Caco-2 (cell line): ENCODE measurements around the gene NDUFB5. TPM values are rescaled to one million over a fixed set of nuclear protein-coding genes. Genes with fewer than 3 reads are reported as not detected.

Experiments
- BruUV-seq: library from RNA; stranded (reverse); fragments of 400-500 nt; replicated peaks from 2 replicates; lab custom pipeline; 2021; lab: Mats Ljungman, UMichigan
- CTCF ChIA-PET: fragments of 300-600 bp; sonication (Branson Sonifier 250); formaldehyde crosslinking; loops from one replicate; lab custom pipeline; 2022; ENCODE audit warnings: antibody characterized with exemption; lab: Charles Lee
- POLR2A ChIA-PET: fragments of 300-600 bp; sonication (Branson Sonifier 250); formaldehyde crosslinking; loops from one replicate; lab custom pipeline; 2022; ENCODE audit warnings: antibody characterized with exemption; lab: Charles Lee
- DNase-seq, 2 experiments: peaks; one replicate each; pipeline versions ENCODE4 v3.0.0 to v3.0.0-alpha.2; 2020 to 2022
- H3K27me3 ChIP-seq: replicated peaks from 2 replicates; pipeline ENCODE4 v1.6.0; 2011; ENCODE audit warnings: low read length; ENCODE audit not compliant: control insufficient read depth, insufficient read depth
- H3K36me3 ChIP-seq: 2 replicates; pipeline ENCODE4 v1.5.1; 2011; ENCODE audit warnings: low read length; ENCODE audit not compliant: control insufficient read depth, insufficient read depth
- H3K4me1 ChIP-seq: fragments of 250-450 bp; sonication (Bioruptor Pico); 2 replicates; pipeline ENCODE4 v1.5.1; 2020; ENCODE audit warnings: mild to moderate bottlenecking
- H3K4me3 ChIP-seq: 2 replicates; pipeline ENCODE4 v1.5.1; 2011; ENCODE audit warnings: low read depth, mild to moderate bottlenecking, control low read depth, low read length
- H3K9me3 ChIP-seq: fragments of 250-450 bp; sonication (Bioruptor Pico); 2 replicates; pipeline ENCODE4 v1.5.1; 2020; ENCODE audit warnings: mild to moderate bottlenecking, moderate library complexity
- H3K27ac Mint-ChIP-seq: one replicate; pipeline ENCODE4 v1.8.0; 2022; ENCODE audit warnings: mixed read lengths; ENCODE audit not compliant: unreplicated experiment
- H3K27me3 Mint-ChIP-seq: one replicate; pipeline ENCODE4 v1.8.0; 2022; ENCODE audit warnings: mixed read lengths; ENCODE audit not compliant: insufficient read depth, unreplicated experiment
- H3K36me3 Mint-ChIP-seq: one replicate; pipeline ENCODE4 v1.8.0; 2022; ENCODE audit warnings: mild to moderate bottlenecking, mixed read lengths; ENCODE audit not compliant: insufficient read depth, unreplicated experiment
- H3K4me1 Mint-ChIP-seq: one replicate; pipeline ENCODE4 v1.8.0; 2022; ENCODE audit warnings: low read depth, mixed read lengths; ENCODE audit not compliant: unreplicated experiment
- H3K4me3 Mint-ChIP-seq: one replicate; pipeline ENCODE4 v1.8.0; 2022; ENCODE audit warnings: mild to moderate bottlenecking, moderate library complexity, mixed read lengths; ENCODE audit not compliant: unreplicated experiment
- H3K9me3 Mint-ChIP-seq: one replicate; pipeline ENCODE4 v1.8.0; 2022; ENCODE audit warnings: mixed read lengths; ENCODE audit not compliant: unreplicated experiment
- CTCF ChIP-seq, 2 experiments: fragments of 200-600 bp in 1 of 2; IDR thresholded peaks; 1 replicate in 1 of 2; 2 replicates in 1 of 2; pipeline versions ENCODE4 v1.5.1 to v1.8.0; 2011 to 2022; ENCODE audit warnings: antibody characterized with exemption in 1 of 2, control low read depth in 1 of 2, inconsistent platforms in 1 of 2, low read depth in 1 of 2, low read length in 1 of 2, mild to moderate bottlenecking in 1 of 2, moderate library complexity in 1 of 2; ENCODE audit not compliant: insufficient read depth in 1 of 2, severe bottlenecking in 1 of 2, unreplicated experiment in 1 of 2
- intact Hi-C: fragments of 100-400 bp; cut with micrococcal nuclease; formaldehyde crosslinking; loops from one replicate; pipeline ENCODE4 v1.10.0; 2022; ENCODE audit not compliant: unreplicated experiment
- total RNA-seq: library from RNA; stranded (reverse); gene quantifications from 2 replicates; pipeline ENCODE4 v1.2.3, GENCODE V29; 2022

Gene NDUFB5
- total RNA-seq, 1 experiment from 2014 or later = 81.2 TPM

- no peak for DNase-seq
- Histone ChIP-seq H3K4me3 (no peak overlapping the region), H3K9me3 (no peaks in the 10 kb centered on the region), H3K36me3 (peaks cover 2% of the 10 kb centered on the region; the same call in 1 of the 2 replicates), H3K27me3 (no peaks in the 10 kb centered on the region), H3K4me1 (no peaks in the 10 kb centered on the region)
- no TSS peak for BruUV-seq
- Mint-ChIP-seq H3K4me3 (no peak overlapping the region), H3K27me3 (no peaks in the 10 kb centered on the region), H3K27ac (no peak overlapping the region), H3K4me1 (no peaks in the 10 kb centered on the region), H3K36me3 (peaks cover 70% of the 10 kb centered on the region), H3K9me3 (no peaks in the 10 kb centered on the region)
- no peak for TF ChIP-seq CTCF (IDR thresholded peaks at IDR 0.05; ENCODE audit: insufficient read depth in 1 of 2, low read depth in 1 of 2, low read length in 1 of 2, severe bottlenecking in 1 of 2, unreplicated experiment in 1 of 2)
- intact Hi-C loops = no loop called here
- POLR2A ChIA-PET = no interaction called here
- CTCF ChIA-PET = no interaction called here
These were observed 13.9 kb upstream of the NDUFB5 start for GRCh38 chr3:179590669-179591068.

- peaks cover 2% of the 10 kb centered on the region; the same call in 1 of the 2 replicates for H3K36me3 ChIP-seq
- intact Hi-C loops = no loop called here
- H3K9me3 ChIP-seq = no peaks in the 10 kb centered on the region
- no peak for TF ChIP-seq CTCF (IDR thresholded peaks at IDR 0.05; ENCODE audit: insufficient read depth in 1 of 2, low read depth in 1 of 2, low read length in 1 of 2, severe bottlenecking in 1 of 2, unreplicated experiment in 1 of 2)
- no peaks in the 10 kb centered on the region for H3K4me1 ChIP-seq
- Mint-ChIP-seq H3K36me3 (peaks cover 67% of the 10 kb centered on the region), H3K27ac (no peak overlapping the region), H3K4me1 (no peaks in the 10 kb centered on the region), H3K4me3 (no peak overlapping the region), H3K27me3 (no peaks in the 10 kb centered on the region), H3K9me3 (no peaks in the 10 kb centered on the region)
- no peaks in the 10 kb centered on the region for H3K27me3 ChIP-seq
- no peak for DNase-seq
- H3K4me3 ChIP-seq = no peak overlapping the region
- ChIA-PET CTCF (no interaction called here), POLR2A (no interaction called here)
- BruUV-seq = no TSS peak
These were observed 13.3 kb upstream of the NDUFB5 start for GRCh38 chr3:179591313-179591712.

DNA sequence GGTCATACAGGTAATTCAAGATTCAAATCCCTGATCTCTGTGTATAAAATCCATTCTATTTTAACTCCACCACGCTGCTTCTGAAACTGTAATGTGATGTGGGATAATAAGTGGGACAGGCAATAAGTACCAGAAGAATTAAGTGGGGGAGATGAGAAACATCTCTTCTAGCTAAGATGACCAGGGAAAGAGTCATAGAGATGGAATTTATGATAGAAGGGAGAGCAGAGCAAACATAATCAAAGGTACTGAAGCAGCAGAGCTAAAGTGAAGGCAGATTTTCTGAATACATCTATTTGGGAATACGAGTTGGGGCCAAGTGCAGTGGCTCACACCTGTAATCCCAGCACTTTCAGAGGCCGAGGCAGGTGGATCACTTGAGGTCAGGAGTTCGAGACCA lies 5.1 kb upstream of the NDUFB5 start:
- H3K27ac Mint-ChIP-seq = no peak overlapping the region
- BruUV-seq = no TSS peak
- CTCF ChIA-PET = no interaction called here
- DNase-seq = no peak
- POLR2A ChIA-PET = no interaction called here
- Histone ChIP-seq H3K9me3 (no peaks in the 10 kb centered on the region), H3K4me3 (no peak overlapping the region), H3K36me3 (no peaks in the 10 kb centered on the region; the same call in none of the 2 replicates), H3K4me1 (peaks cover 7% of the 10 kb centered on the region; the same call in 1 of the 2 replicates), H3K27me3 (no peaks in the 10 kb centered on the region)
- intact Hi-C loops = no loop called here
- no peak overlapping the region for H3K4me3 Mint-ChIP-seq
- H3K9me3 Mint-ChIP-seq = no peaks in the 10 kb centered on the region
- no peaks in the 10 kb centered on the region for H3K27me3 Mint-ChIP-seq
- peaks cover 62% of the 10 kb centered on the region for H3K36me3 Mint-ChIP-seq
- TF ChIP-seq CTCF (IDR thresholded peaks at IDR 0.05; ENCODE audit: insufficient read depth in 1 of 2, low read depth in 1 of 2, low read length in 1 of 2, severe bottlenecking in 1 of 2, unreplicated experiment in 1 of 2) = no peak
- H3K4me1 Mint-ChIP-seq = no peaks in the 10 kb centered on the region
